GM19043 (cell line): ENCODE measurements around the gene HLA-A.

Experiments used
- ATAC-seq: cut with Tn5 transposase; IDR thresholded peaks from one replicate; pipeline ENCODE4 v1.9.1; 2021; ENCODE audit warnings: low read depth; ENCODE audit not compliant: unreplicated experiment

The HLA-A gene

GRCh38 chr6:29933955-29934354 lies 8.4 kb upstream of the HLA-A start:
- no peak for ATAC-seq

DNA sequence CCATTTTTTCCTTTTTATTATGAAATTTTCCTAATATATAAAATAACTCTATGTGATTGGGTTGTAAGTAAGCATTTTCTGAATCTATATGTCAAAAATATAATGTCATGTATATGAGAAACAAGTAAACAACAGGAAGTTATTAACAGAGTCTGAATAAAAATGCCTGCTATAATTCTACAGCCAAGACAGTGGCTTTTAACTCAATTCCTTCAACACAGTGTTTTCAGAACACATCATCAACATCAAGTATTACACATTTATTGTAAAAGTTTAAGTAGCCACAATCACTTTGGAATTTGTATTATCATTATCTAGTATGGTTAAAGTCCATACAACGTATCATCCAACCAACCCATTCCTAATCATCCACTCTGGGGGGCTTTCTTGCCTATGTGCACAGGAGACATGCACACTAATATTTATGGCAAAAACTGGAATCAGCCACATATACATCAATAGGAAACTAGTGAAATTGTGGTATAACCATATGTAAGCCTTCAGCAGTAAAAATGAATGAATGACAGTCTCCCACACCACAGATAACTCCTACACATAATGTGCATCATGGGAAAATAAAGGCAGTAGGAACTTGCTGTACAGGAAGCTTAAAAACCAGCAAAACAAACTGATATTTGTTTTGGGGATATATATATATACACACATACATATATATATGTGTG lies 6.9 kb upstream of the HLA-A start:
- ATAC-seq: no peak

DNA sequence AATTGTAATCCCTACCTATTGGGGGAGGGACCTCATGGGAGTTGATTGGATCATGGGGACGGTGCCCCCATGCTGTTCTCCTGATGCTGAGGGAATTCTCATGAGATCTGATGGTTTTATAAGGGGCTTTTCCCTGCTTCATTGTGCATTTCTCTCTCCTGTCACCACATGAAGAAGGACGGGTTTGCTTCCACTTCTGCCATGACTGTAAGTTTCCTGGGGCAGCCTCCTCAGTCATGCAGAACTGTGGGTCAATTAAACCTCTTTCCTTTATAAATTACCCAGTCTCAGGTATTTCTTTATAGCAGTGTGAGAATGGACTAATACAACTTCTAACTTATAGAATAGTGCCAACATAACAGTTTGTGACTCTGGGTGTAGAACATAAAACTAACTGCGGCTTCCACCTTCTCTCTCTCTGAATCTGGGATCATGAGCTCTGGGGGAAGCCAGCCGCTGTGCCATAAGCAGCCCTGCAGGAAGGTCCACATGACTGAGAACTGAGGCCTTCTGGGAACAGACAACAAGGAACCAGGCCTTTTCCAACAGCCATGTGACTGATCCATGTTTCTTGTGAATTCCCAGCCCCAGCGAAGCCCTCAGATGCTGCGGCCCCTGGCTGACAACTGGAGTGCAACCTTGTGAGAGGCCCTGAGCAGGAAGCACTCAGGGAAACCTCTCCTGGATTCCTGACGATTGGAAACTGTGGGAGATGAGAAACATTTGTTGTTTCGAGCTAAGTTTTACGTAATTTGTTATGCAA lies 3.4 kb upstream of the HLA-A start:
- ATAC-seq: no peak

DNA sequence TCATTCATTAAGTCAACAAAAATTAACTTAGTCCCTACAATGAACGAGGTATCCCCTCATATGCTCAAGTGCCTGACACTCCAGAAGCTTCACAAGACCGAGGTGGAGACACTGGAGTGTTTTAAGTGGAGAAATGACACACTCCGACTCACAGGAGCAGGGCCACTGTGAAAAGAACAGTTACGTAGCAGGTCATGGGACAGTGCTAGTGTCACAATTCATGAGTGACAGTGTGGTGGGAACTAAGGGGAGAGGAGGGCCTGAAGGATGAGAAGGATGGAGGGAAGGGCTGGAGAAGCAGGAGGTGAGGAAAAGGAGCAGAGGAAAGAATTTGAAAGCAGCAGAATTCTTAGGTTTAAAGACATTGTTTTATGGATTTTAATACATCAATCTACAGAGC lies 1.3 kb upstream of the HLA-A start:
- no peak for ATAC-seq

- ATAC-seq: no peak
These were observed 861 bp upstream of the HLA-A start for GRCh38 chr6:29941471-29941870.

GRCh38 chr6:29941916-29942274 lies 437 bp upstream of the HLA-A start:
- no peak for ATAC-seq

- no peak for ATAC-seq
These were observed 978 bp downstream of the HLA-A start for GRCh38 chr6:29943053-29943966.

DNA sequence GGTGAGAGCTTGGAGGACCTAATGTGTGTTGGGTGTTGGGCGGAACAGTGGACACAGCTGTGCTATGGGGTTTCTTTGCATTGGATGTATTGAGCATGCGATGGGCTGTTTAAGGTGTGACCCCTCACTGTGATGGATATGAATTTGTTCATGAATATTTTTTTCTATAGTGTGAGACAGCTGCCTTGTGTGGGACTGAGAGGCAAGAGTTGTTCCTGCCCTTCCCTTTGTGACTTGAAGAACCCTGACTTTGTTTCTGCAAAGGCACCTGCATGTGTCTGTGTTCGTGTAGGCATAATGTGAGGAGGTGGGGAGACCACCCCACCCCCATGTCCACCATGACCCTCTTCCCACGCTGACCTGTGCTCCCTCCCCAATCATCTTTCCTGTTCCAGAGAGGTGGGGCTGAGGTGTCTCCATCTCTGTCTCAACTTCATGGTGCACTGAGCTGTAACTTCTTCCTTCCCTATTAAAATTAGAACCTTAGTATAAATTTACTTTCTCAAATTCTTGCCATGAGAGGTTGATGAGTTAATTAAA lies 3.0 kb downstream of the HLA-A start:
- no peak for ATAC-seq

DNA sequence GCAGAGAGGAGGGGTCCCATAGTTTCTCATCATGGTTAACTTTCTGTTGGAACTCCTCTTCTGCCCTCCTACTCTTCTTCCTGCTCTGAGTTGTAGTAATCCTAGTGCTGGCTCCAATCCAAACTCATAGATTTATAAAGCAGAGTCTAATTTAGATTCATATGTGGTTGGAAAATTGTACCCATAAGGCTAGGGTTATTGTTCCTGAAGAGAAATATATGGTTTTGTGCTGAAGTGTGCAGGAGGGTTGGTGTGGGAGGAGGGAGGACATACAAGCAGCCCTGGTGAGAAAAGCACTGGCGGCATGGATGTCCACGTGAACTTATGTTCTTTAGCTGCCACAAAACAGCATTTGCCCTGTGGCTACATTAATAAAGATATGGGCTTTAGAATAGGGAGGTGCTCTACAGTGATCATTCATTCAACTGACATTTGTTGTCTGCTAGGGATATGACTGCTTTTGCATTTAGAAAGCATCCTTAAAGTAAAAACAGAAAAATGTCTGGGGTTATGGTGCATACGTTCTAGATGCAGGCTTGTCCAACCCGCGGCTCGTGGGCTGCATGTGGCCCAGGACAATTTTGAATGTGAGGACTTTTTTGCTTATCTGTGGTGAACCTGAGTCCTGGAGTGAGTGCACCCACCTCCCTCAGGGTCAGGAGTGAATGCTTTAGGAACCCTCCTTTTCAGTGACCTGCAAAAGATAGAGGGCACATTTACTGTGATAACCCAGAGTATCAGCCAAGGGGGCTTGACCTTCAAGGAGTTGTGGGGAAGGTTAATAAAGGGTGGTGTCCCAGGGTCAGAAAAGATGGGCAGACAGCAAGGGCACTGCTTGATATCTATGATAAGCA lies 4.1 kb downstream of the HLA-A start:
- ATAC-seq: no peak

- ATAC-seq: no peak
These were observed 5.0 kb downstream of the HLA-A start for GRCh38 chr6:29947077-29947980.

DNA sequence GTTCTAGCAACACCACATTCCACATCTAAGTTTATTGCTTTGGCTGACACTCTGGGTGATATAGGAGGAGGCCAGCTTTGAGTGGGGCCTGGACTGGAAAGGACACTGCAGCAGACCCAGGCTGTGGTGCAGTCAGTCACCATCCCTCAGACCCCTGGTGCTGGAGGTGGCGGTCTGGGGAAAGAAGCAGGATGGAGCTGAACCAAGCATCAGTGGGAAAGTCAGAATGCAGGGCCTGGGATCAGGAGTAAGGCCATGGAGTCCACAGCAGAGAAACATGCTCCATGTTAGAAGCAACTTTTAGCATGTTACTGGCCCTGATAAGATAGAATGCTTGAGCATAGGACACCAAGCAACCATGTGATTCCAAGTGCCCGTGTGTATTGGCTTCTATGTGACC lies 5.9 kb downstream of the HLA-A start:
- no peak for ATAC-seq

GRCh38 chr6:29949934-29950333 lies 7.6 kb downstream of the HLA-A start:
- no peak for ATAC-seq

DNA sequence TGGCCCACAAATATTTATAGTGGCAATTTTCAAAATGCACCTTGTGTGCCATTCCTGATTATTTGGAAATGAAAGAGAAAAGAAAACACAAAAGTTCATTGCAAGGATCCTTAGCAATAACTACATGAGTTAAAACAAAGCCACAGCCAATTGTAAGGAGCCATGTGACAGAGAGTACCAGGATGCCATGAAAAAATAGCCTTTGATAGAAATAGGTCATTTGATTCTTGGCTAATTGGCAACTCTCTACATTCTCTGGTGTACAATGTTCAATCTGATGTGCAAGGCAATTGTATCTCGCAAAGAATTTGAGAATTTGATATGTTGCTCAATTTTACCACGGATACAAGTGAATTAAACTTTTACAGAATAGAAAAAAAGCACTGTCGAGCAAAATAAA lies 9.6 kb downstream of the HLA-A start:
- ATAC-seq: no peak

- no peak for ATAC-seq
These were observed 10.7 kb downstream of the HLA-A start for GRCh38 chr6:29953001-29953441.

- no peak for ATAC-seq
These were observed 11.4 kb downstream of the HLA-A start for GRCh38 chr6:29953686-29954085.

DNA sequence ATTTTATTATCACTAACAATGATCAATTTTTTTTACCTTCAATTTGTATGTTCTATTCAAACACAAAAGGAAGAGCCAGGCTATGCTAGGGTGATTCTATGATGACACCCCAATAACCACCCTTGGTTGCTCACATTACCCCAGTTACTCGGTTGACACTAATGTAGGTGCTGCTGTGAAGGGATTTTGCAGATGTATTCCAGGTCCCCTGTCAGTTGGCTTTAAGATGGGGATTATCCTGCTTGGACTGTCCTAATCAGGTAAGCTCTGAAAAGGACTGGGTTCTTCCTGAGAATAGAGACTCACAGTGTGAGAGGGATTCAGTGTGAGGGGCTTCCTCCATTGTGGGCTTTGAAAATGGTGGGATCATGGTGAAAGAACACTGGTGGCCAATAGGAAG lies 11.9 kb downstream of the HLA-A start:
- no peak for ATAC-seq

DNA sequence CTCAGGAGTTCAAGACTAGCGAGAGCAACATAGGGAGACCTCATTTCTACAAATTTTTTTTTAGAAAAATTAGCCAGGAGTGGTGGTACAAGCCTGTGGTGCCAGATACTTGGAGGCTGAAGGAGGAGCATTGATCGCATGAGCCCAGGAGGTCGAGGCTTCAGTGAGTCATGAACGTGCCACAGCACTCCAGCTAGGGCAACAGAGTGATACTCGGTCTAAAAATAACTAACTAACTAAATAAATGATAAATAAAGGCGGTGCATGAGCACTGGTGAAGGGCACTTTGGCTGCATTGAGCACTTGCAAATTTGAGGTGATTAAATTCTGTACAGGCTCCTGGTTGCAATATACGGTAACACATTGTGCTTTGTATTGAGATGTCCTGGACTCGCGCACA lies 13.5 kb downstream of the HLA-A start:
- no peak for ATAC-seq

DNA sequence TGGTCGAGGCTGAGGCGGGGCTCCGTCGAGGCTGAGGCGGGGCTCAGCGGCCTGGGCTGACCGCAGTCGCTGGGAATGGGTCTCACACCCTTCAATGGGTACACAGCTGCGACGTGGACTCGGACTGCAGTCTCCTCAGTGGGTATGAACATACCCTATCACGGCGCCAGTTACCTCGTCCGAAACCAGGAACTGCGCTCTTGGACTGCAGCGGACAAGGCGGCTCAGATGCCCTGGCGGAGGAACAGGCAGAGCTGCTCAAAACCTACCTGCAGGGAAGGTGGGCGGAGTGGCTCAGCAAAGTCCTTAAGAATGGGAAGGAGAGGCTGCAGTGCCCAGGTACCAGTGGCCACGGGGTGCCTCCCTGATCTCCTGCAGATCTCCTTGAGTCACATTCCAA lies 14.2 kb downstream of the HLA-A start:
- ATAC-seq: no peak

- no peak for ATAC-seq
These were observed 15.7 kb downstream of the HLA-A start for GRCh38 chr6:29958046-29958445.
